ENCODE results near the gene APBB2.

DNA sequence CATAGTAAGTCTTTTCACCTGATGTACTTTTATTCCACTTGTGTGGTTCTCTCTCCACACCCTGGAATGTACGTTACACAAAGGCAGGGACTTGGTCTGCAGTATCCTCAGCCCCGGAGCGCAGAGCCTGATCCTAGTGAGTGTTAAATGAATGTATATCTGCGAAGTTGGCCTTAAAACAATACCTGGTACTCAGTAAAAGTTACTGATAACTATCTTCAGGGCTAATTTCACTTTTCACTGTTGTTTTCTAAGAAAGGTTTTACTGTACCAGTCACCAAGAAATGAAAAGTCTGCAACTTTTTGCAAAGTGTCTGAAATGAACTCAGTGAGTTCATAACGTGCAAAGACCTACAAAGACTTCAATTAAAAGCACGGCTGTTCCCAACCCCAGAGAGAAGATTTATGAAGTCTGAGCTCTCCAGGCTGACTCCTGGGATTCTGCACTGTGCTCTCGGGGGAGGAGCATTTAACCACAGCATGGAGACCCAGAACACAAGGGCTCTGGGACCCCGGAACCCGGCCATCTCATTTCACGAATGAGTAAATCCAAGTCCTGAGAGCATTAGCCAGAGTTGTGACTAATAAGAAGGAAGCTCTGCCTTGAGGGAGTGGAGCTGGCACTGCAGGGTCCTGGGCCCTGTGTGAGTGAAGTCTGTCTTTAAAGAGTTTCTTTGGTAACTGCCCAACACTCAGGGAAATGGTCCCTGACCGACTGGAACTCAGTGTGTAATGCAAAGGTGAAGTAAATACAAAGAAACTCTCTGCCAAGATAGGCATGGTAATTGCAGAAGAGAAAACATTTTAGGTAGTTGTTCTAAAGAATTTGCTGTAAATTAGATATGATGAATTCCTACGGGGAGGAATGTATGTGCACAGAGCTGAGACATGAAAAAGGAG, 298.8 kb downstream of the APBB2 start:
- TF ChIP-seq, protein P1, sequence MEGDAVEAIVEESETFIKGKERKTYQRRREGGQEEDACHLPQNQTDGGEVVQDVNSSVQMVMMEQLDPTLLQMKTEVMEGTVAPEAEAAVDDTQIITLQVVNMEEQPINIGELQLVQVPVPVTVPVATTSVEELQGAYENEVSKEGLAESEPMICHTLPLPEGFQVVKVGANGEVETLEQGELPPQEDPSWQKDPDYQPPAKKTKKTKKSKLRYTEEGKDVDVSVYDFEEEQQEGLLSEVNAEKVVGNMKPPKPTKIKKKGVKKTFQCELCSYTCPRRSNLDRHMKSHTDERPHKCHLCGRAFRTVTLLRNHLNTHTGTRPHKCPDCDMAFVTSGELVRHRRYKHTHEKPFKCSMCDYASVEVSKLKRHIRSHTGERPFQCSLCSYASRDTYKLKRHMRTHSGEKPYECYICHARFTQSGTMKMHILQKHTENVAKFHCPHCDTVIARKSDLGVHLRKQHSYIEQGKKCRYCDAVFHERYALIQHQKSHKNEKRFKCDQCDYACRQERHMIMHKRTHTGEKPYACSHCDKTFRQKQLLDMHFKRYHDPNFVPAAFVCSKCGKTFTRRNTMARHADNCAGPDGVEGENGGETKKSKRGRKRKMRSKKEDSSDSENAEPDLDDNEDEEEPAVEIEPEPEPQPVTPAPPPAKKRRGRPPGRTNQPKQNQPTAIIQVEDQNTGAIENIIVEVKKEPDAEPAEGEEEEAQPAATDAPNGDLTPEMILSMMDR (IDR thresholded peaks at IDR 0.05; ENCODE audit: low read depth, low read length) = no peak
- no peak for TF ChIP-seq POLR2A (IDR thresholded peaks at IDR 0.05; ENCODE audit: extremely low read depth, insufficient read length)
- TF ChIP-seq, protein P2, sequence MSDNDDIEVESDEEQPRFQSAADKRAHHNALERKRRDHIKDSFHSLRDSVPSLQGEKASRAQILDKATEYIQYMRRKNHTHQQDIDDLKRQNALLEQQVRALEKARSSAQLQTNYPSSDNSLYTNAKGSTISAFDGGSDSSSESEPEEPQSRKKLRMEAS (IDR thresholded peaks at IDR 0.05; ENCODE audit: low read depth, low read length) = no peak
- no peak for TF ChIP-seq MYC (IDR thresholded peaks at IDR 0.05; ENCODE audit: low read depth, low read length)

Data from NB4 (cell line).